GM19452 (cell line): ENCODE measurements around the gene SERPINF2.
"Not testable (repeated sequence)": the region's sequence is repeated elsewhere in the genome, so short reads cannot be mapped to it uniquely, and the experiment has no call there.

Source experiments
- ATAC-seq: cut with Tn5 transposase; IDR thresholded peaks from one replicate; pipeline ENCODE4 v1.9.1; 2021; ENCODE audit not compliant: unreplicated experiment

Gene SERPINF2

GRCh38 chr17:1733759-1734158, 8.9 kb upstream of the SERPINF2 start:
- no peak for ATAC-seq

- ATAC-seq, result no peak
These were observed 7.3 kb upstream of the SERPINF2 start for GRCh38 chr17:1735418-1735817.

- no peak for ATAC-seq
These were observed 6.8 kb upstream of the SERPINF2 start for GRCh38 chr17:1735834-1736347.

DNA sequence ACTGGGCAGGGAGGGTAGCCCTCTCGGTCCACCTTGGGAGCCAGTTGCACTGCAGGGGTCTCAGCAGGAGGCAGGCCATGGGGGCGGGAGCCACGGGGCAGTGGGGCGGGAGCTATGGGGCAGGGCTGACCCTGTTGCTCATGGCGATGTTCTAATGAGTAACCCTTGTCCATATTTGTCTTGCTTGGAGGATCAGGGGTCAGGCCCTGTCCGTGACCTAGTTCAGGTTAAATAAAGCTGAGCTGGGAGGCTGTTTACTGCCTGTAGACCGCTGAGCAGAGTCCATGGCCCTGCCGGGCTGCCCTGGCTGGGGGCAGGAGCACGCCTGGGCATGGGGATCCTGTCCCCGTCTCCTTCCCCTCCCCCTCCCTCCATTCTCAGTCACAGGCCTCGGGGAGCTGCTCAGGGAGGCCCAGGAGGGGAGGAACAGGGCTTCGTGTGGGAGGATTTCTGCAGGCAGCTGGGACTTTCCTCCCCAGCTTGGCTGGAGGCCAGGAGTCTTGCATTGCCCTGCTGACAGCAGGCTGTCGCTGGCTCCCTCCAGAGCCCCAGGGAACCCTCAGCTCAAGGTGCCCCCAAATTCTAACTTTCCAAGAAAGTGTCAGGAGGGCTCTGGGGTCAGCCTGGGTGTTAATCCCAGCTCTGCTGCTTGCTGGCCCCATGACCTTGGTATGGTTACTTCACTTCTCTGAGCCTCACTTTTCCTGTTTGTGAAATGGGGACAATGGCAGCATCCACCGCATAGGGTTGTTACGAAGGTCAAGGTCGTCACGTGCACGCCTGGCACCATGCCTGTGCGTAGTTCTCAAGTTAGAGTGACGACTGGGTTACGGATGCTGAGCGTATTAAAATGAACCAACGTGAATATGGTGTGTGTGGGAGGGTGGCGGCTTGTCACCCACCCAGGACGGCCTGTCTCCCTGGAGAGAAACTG, 6.1 kb upstream of the SERPINF2 start:
- no peak for ATAC-seq

DNA sequence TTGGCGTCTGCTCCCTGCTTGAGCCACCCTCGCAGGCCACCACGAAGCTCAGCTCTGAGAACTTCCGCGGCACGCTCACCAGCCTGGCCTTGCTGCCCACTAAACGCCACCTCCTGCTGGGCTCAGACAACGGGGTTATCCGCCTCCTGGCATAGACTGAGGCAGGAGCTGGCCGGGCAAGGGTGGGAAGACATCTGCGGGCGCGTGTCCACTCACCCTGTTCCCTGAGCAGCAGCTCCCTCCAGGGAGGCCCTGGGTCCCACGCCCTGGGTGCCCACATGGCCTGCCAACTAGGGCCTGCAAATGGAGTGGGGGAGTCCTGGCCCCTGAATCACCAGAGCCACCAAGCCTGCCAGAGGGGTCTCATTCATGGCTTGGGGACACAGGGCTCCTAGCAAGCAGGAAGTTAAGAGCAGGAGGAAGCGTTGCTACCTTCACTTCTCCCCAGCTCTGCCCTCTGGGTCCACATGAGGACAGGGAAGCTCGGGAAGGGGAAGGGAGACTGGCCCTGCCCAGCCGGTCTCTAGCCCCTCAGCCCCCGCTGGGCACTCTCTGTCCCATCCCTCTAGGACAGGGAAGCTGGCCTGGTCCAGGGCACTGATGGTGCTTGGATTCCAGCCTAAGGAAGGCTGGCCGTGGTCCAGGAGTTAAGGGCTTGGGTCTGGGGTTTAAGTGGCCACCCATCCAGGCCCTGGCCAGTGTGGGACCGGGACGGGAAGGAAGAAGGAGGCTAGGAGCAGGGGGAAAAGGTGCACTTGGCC, 5.0 kb upstream of the SERPINF2 start:
- ATAC-seq, result no peak

- ATAC-seq, result not testable (repeated sequence)
These were observed 772 bp upstream of the SERPINF2 start for GRCh38 chr17:1741899-1742298.

- no peak for ATAC-seq
These were observed 393 bp downstream of the SERPINF2 start for GRCh38 chr17:1743088-1743439.

DNA sequence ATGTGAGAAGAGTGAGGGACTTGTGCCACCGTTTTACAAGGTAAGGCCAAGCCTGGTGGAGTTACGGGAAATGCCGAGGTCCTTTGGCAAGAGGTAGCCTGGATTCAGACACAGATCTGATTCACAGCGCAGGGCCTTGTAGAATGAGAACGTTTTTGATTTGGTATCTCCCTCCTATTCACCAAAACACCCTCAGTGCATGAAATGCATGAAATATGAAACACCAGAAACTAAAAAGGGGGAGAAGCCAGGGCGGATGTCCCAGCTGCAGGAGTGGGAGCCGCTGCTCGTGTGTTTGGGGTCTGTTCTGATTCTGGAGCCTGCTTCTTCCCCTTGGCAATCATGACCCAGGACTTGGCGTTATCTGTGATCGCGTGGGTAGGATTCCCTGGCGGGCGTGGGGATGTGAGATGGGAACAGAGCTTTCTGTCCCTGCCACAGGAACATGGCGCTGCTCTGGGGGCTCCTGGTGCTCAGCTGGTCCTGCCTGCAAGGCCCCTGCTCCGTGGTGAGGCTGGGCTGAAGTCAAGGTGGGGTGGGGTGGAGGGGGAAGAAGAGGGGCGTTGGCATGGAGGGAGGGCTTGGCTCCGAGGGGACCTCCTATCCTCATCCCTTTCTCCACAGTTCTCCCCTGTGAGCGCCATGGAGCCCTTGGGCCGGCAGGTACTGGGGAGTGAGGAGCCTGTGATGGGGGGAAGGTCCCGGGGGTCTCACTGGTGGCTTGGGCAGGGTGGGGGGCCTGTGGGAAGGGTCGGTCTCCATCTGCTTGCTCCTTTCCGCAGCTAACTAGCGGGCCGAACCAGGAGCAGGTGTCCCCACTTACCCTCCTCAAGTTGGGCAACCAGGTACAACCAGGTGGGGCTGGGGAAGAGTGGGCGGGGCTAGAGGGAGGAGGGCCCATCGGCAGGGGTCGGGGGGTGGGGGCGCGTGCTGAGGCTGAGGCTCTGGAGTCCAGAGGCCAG, 2.2 kb downstream of the SERPINF2 start:
- ATAC-seq, result no peak

DNA sequence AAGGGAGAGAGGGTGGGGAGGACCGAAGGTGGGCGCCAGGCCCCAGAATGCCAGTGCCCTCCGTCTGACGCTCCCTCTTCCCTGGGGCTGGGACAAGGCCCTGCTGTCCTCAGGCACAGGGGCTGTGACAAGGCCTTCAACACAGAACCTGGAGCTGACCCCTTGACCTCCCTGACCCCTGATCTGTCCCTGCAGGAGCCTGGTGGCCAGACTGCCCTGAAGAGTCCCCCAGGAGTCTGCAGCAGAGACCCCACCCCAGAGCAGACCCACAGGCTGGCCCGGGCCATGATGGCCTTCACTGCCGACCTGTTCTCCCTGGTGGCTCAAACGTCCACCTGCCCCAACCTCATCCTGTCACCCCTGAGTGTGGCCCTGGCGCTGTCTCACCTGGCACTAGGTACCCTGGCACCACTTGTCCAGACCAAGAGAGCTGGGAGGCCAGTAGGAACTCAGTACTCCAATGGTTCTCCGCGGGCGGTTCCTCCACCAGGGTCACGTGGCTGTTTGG, 2.9 kb downstream of the SERPINF2 start:
- no peak for ATAC-seq

GRCh38 chr17:1746975-1747543, 4.4 kb downstream of the SERPINF2 start:
- no peak for ATAC-seq

DNA sequence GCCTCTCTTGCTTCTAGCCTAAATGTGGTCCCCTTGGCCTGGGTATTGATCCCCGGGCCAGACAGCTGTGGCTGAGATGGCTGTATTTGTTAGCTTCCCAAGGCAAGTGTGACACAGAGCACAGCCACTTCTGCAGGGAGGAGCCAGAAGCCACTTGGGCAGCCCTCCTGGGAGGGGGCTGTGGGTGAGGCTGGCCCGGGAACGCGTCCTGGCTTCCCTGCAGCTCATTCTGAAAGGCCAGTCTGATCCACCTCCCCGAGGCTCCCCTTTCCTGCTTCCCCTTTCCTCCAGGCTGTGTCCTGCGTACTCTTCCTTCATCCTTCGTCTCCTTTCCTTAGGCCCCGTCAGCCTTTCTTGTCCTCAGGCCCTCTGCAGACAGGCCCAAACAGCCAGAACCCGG, 8.0 kb downstream of the SERPINF2 start:
- ATAC-seq, result no peak

DNA sequence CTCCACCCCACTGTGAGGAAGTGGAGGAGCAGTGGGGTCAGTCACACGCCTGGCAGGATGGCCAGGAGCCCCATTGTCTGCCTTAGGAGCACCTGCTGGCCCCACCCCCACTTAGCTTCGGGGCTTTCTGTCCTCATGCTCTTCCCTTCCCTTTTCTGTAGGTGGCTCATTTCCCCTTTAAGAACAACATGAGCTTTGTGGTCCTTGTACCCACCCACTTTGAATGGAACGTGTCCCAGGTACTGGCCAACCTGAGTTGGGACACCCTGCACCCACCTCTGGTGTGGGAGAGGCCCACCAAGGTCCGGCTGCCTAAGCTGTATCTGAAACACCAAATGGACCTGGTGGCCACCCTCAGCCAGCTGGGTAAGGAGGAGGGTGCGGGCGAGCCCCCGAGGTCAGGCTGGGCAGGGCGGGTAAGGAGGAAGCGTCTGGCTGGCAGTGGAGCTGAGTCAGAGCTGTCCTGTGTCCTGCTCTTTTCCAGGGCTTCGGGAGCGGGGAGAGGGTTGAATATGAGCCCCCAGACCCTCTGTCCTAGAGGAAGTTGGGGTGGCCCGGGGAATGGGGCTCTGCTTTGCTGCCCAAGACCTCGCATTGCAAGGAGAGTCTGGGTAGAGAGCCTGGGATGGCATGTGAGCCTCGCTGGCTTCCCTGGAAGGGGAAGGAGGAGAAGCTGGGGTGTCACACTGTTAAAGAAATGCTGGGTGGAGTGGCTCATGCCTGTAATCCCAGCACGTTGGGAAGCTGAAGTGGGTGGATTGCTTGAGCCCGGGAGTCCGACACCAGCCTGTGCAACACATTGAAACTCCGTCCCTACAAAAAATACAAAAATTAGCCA, 10.0 kb downstream of the SERPINF2 start:
- ATAC-seq, result no peak

GRCh38 chr17:1753767-1754429, 11.2 kb downstream of the SERPINF2 start:
- ATAC-seq, result no peak

- no peak for ATAC-seq
These were observed 11.9 kb downstream of the SERPINF2 start for GRCh38 chr17:1754430-1755112.

DNA sequence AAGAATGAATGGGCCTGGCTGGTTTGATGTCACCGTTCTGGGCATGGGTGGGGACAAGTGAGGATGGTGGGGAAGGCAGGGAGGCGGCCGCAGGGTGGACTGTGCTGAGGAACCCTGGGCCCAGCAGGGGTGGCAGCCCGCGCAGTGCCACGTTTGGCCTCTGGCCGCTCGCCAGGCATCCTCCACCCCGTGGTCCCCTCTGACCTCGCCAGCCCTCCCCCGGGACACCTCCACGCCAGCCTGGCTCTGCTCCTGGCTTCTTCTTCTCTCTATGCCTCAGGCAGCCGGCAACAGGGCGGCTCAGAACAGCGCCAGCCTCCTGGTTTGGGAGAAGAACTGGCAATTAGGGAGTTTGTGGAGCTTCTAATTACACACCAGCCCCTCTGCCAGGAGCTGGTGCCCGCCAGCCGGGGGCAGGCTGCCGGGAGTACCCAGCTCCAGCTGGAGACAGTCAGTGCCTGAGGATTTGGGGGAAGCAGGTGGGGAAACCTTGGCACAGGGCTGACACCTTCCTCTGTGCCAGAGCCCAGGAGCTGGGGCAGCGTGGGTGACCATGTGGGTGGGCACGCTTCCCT, 12.7 kb downstream of the SERPINF2 start:
- ATAC-seq, result no peak

GRCh38 chr17:1755827-1756262, 13.2 kb downstream of the SERPINF2 start:
- no peak for ATAC-seq

DNA sequence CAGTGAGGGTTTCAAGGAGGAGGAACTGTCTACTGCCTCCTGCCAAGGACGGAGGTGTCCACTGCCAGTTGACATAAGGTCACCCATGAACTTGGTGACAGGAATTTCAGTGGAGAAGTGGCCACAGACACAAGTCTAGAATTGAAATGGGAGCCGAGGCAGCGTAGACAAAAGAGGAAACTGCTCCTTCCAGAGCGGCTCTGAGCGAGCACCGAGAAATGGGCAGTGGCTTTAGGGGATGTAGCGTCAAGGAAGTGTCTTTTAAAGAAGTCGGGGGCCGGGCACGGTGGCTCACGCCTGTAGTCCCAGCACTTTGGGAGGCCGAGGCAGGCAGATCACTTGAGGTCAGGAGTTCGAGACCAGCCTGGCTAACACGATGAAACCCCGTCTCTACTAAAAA, 16.1 kb downstream of the SERPINF2 start:
- ATAC-seq, result no peak

DNA sequence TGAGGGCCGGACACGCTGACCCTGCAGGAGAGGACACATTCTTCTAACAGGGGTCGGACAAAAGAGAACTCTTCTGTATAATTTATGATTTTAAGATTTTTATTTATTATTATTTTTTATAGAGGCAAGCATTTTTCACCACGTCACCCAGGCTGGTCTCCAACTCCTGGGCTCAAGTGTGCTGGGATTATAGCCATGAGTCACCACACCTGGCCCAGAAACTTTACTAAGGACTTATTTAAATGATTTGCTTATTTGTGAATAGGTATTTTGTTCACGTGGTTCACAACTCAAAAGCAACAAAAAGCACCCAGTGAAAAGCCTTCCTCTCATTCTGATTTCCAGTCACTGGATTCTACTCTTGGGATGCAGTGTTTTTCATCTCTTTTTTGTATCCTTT, 16.9 kb downstream of the SERPINF2 start:
- no peak for ATAC-seq
